ENCODE results near the gene SLAMF6.
"Not testable (repeated sequence)": the region's sequence is repeated elsewhere in the genome, so short reads cannot be mapped to it uniquely, and the experiment has no call there.

SLAMF6 gene

DNA sequence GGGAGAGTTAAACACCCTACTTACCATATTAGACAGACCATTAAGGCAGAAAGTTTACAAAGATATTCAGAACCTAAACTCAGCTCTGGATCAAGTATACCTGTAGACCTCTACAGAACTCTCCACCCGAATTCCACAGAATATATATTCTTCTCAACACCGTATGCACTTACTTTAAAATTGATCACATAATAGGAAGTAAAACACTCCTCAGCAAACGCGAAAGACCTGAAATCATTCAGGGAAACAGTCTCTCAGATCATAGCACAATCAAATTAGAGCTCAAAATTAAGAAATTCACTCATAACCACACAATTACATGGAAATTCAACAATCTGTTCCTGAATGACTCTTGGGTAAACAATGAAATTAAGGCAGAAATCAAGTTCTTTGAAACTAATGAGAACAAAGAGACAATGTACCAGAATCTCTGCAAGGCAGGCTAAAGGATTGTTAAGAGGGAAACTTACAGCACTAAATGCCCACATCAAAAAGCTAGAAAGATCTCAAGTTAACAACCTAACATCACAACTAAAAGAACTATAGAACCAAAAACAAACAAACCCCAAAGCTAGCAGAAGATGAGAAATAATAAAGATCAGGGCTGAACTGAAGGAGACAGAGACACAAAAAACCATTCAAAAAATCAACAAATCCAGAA, 37.1 kb upstream of the SLAMF6 start:
- H3K9me3 ChIP-seq (ENCODE audit: control insufficient read depth in 5 of 5, low read length in 5 of 5): peaks cover 0 to 9% (median 2%) of the 10 kb centered on the region in 5 donors
- no peak overlapping the region for H3K27ac ChIP-seq (ENCODE audit: low read depth, low read length)
- H3K4me3 ChIP-seq (ENCODE audit: low read depth in 1 of 5, low read length in 5 of 5): no peak overlapping the region
- no peaks in the 10 kb centered on the region for H3K36me3 ChIP-seq (ENCODE audit: control insufficient read depth in 5 of 5, insufficient read depth in 5 of 5, low read length in 5 of 5)
- H3K4me1 ChIP-seq (ENCODE audit: control insufficient read depth in 5 of 5, insufficient read depth in 5 of 5, low read length in 5 of 5): peaks cover 0 to 3% (median 0%) of the 10 kb centered on the region in 5 donors
- H3K27me3 ChIP-seq (ENCODE audit: control insufficient read depth in 5 of 5, insufficient read depth in 4 of 5, low read length in 5 of 5): no peaks in the 10 kb centered on the region
- H3K9ac ChIP-seq (ENCODE audit: low read length in 5 of 5): no peak overlapping the region

DNA sequence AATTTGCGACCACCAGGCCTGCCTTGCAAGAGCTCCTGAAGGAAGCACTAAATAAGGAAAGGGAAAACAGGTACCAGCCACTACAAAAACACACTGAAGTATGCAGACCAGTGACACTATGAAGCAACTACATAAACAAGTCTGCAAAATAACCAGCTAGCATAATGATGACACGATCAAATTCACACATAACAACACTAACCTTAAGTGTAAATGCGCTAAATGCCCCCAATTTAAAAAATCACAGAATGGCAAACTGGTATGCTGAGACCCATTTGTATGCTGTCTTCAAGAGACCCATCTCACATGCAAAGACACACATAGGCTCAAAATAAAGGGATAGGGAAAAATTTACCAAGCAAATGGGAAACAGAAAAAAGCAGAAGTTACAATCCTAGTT, 36.4 kb upstream of the SLAMF6 start:
- H3K27ac ChIP-seq (ENCODE audit: low read depth, low read length); H3K36me3 ChIP-seq (ENCODE audit: control insufficient read depth in 5 of 5, insufficient read depth in 5 of 5, low read length in 5 of 5); H3K27me3 ChIP-seq (ENCODE audit: control insufficient read depth in 5 of 5, insufficient read depth in 4 of 5, low read length in 5 of 5); H3K9ac ChIP-seq (ENCODE audit: low read length in 5 of 5); H3K4me3 ChIP-seq (ENCODE audit: low read depth in 1 of 5, low read length in 5 of 5); H3K4me1 ChIP-seq (ENCODE audit: control insufficient read depth in 5 of 5, insufficient read depth in 5 of 5, low read length in 5 of 5); H3K9me3 ChIP-seq (ENCODE audit: control insufficient read depth in 5 of 5, low read length in 5 of 5): not testable (repeated sequence)

DNA sequence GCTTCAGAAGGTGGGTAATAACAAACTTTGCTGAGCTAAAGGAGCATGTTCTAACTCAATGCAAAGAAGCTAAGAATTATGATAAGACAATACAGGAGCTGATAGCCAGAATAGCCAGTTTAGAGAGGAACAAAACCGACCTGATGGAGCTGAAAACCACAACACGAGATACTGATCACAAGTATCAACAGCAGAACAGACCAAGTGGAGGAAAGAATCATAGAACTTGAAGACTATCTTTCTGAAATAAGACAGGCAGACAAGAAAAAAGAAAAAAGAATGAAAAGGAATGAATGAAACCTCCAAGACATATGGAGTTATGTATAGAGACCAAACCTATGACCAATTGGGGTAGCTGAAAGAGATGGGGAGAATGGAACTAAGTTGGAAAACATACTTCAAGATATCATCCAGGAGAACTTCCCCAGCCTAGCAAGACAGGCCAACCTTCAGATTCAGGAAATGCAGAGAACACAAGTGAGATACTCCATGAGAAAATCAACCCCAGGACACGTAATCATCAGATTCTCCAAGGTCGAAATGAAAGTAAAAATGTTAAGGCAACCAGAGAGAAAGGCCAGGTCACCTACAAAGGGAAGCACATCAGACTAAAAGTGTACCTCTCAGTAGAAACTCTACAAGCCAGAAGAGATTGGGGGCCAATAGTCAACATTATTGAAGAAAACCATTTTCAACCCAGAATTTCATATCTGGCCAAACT, 35.8 kb upstream of the SLAMF6 start:
- Histone ChIP-seq H3K4me1 (ENCODE audit: control insufficient read depth in 5 of 5, insufficient read depth in 5 of 5, low read length in 5 of 5) (peaks cover 0 to 1% (median 0%) of the 10 kb centered on the region in 5 donors), H3K4me3 (ENCODE audit: low read depth in 1 of 5, low read length in 5 of 5) (no peak overlapping the region), H3K27ac (ENCODE audit: low read depth, low read length) (no peak overlapping the region), H3K36me3 (ENCODE audit: control insufficient read depth in 5 of 5, insufficient read depth in 5 of 5, low read length in 5 of 5) (no peaks in the 10 kb centered on the region), H3K9ac (ENCODE audit: low read length in 5 of 5) (no peak overlapping the region), H3K27me3 (ENCODE audit: control insufficient read depth in 5 of 5, insufficient read depth in 4 of 5, low read length in 5 of 5) (no peaks in the 10 kb centered on the region), H3K9me3 (ENCODE audit: control insufficient read depth in 5 of 5, low read length in 5 of 5) (peaks cover 0 to 9% (median 2%) of the 10 kb centered on the region in 5 donors)

DNA sequence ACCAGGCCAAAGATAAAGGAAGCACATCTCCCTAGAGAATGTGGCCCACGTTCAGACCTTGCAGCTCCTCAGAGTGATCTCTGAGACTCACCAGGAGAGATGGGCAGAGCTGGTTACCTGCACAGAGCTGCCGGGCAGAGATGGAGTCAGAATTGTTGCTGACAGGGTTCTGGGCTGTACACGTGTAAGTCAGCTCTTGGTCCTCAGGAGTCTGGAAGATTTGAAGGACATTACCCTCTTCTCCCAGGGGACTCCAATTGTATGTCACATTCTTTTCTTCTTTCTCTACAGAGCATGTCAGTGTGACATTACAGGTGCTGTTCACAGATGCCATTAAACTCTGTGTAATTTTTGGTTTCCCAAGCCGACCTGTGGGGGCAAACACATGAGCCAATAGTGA, 30.7 kb upstream of the SLAMF6 start:
- Histone ChIP-seq H3K36me3 (ENCODE audit: control insufficient read depth in 5 of 5, insufficient read depth in 5 of 5, low read length in 5 of 5) (peaks cover 0 to 25% (median 0%) of the 10 kb centered on the region in 5 donors), H3K9ac (ENCODE audit: low read length in 5 of 5) (no peak overlapping the region), H3K9me3 (ENCODE audit: control insufficient read depth in 5 of 5, low read length in 5 of 5) (no peaks in the 10 kb centered on the region), H3K27ac (ENCODE audit: low read depth, low read length) (no peak overlapping the region), H3K4me1 (ENCODE audit: control insufficient read depth in 5 of 5, insufficient read depth in 5 of 5, low read length in 5 of 5) (no peaks in the 10 kb centered on the region), H3K4me3 (ENCODE audit: low read depth in 1 of 5, low read length in 5 of 5) (no peak overlapping the region), H3K27me3 (ENCODE audit: control insufficient read depth in 5 of 5, insufficient read depth in 4 of 5, low read length in 5 of 5) (no peaks in the 10 kb centered on the region)

DNA sequence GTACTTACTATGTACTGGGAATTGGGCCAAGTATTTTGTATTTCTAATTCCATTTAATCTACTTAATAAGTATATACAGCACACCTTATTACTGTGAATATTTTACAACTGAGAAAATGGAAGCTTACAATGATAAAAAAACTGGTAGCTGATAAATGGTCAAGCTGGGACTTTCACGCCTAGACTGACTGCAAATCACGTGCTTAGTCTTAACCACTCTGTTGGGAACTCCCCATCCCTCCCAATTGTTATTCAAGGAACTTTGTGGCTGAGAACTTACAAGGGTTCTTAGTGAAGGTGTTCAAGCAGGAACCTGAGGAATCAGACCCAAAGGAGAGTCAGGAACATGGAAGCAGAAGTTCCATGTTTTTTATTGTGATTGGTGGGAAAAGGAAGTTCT, 29.4 kb upstream of the SLAMF6 start:
- H3K4me1 ChIP-seq (ENCODE audit: control insufficient read depth in 5 of 5, insufficient read depth in 5 of 5, low read length in 5 of 5): peaks cover 0 to 8% (median 0%) of the 10 kb centered on the region in 5 donors
- H3K27ac ChIP-seq (ENCODE audit: low read depth, low read length): no peak overlapping the region
- H3K27me3 ChIP-seq (ENCODE audit: control insufficient read depth in 5 of 5, insufficient read depth in 4 of 5, low read length in 5 of 5): no peaks in the 10 kb centered on the region
- H3K9me3 ChIP-seq (ENCODE audit: control insufficient read depth in 5 of 5, low read length in 5 of 5): no peaks in the 10 kb centered on the region
- peaks cover 0 to 32% (median 3%) of the 10 kb centered on the region in 5 donors for H3K36me3 ChIP-seq (ENCODE audit: control insufficient read depth in 5 of 5, insufficient read depth in 5 of 5, low read length in 5 of 5)
- no peak overlapping the region for H3K9ac ChIP-seq (ENCODE audit: low read length in 5 of 5)
- H3K4me3 ChIP-seq (ENCODE audit: low read depth in 1 of 5, low read length in 5 of 5): no peak overlapping the region

DNA sequence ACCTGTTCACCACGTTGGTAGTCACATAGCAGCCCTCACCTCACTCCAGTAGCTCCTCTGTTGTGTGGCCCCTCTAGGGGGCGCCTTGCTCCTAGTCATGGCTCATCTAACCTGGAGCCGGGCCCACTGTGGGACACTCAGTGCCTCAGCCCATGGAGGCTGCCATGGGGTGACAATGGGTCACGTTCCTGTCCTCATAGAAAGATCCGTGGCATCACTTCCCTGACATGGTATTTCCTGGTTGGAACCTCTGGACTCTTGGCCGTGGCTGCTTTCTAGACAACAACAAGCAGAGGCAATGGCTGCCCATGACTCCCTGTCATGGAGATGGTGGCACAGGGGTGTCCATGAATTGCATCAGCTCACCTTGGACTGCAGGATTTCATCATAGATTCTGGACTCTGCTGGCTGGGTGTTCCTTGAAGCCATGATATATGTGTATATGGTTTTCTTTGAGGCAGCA, 27.5 kb upstream of the SLAMF6 start:
- Histone ChIP-seq H3K36me3 (ENCODE audit: control insufficient read depth in 5 of 5, insufficient read depth in 5 of 5, low read length in 5 of 5) (peaks cover 0 to 33% (median 3%) of the 10 kb centered on the region in 5 donors), H3K4me1 (ENCODE audit: control insufficient read depth in 5 of 5, insufficient read depth in 5 of 5, low read length in 5 of 5) (peaks cover 0 to 18% (median 0%) of the 10 kb centered on the region in 5 donors), H3K27me3 (ENCODE audit: control insufficient read depth in 5 of 5, insufficient read depth in 4 of 5, low read length in 5 of 5) (no peaks in the 10 kb centered on the region), H3K27ac (ENCODE audit: low read depth, low read length) (no peak overlapping the region), H3K9ac (ENCODE audit: low read length in 5 of 5) (no peak overlapping the region), H3K4me3 (ENCODE audit: low read depth in 1 of 5, low read length in 5 of 5) (no peak overlapping the region), H3K9me3 (ENCODE audit: control insufficient read depth in 5 of 5, low read length in 5 of 5) (no peaks in the 10 kb centered on the region)

DNA sequence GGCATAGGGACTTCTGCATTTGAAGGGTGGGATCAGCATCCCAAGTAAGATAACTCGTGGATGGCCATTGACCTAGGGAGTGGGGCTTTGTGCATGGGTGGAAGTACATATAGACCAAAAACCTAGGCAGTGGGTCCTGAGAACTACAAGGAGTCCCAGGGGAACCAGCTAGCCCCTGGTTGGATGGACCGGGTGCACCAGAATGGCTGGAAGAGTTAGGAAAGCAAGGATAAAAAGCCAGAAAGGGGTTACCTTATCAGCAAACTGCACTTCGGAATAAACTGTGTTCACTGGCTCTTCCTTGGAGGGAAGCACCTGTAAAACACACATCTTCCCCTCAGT, 26.6 kb upstream of the SLAMF6 start:
- Histone ChIP-seq H3K9me3 (ENCODE audit: control insufficient read depth in 5 of 5, low read length in 5 of 5) (no peaks in the 10 kb centered on the region), H3K36me3 (ENCODE audit: control insufficient read depth in 5 of 5, insufficient read depth in 5 of 5, low read length in 5 of 5) (peaks cover 0 to 33% (median 3%) of the 10 kb centered on the region in 5 donors), H3K9ac (ENCODE audit: low read length in 5 of 5) (no peak overlapping the region), H3K4me1 (ENCODE audit: control insufficient read depth in 5 of 5, insufficient read depth in 5 of 5, low read length in 5 of 5) (peaks cover 0 to 18% (median 0%) of the 10 kb centered on the region in 5 donors), H3K27me3 (ENCODE audit: control insufficient read depth in 5 of 5, insufficient read depth in 4 of 5, low read length in 5 of 5) (no peaks in the 10 kb centered on the region), H3K27ac (ENCODE audit: low read depth, low read length) (no peak overlapping the region), H3K4me3 (ENCODE audit: low read depth in 1 of 5, low read length in 5 of 5) (no peak overlapping the region)

DNA sequence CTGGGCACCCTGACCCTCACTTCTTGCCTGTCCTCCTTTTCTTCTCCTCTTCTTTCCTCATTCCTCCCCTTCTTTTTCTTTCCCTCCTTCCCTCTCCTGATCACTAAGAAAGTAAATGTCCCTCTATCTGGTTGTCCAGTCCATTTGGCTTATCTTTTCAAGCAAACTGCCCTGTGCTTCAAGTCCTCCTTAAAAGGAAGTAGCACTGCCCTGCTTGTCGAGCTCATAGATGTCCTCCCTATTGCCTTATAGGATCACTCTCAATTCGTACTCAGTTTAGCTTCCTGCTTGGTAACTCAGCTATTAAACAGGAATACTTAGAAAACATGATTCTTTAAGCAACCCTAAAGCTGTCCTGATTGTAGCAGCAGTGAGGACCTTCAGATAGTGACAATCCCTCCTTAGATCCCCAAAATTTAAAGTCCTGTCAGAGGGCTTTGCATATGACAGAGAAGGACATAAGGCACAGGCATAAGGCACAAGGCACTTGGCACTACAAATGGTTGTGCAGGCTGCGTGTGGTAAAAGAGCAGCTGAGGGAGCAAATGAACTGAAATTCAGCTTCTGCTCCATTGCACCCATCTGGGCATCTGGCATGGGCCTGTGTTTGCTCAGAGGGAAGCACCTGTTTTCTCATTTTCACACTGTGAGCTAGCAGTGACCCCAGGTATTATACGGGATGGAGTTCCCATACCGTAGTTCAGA, 26.1 kb upstream of the SLAMF6 start:
- no peak overlapping the region for H3K27ac ChIP-seq (ENCODE audit: low read depth, low read length)
- no peak overlapping the region for H3K9ac ChIP-seq (ENCODE audit: low read length in 5 of 5)
- peaks cover 0 to 33% (median 3%) of the 10 kb centered on the region in 5 donors for H3K36me3 ChIP-seq (ENCODE audit: control insufficient read depth in 5 of 5, insufficient read depth in 5 of 5, low read length in 5 of 5)

DNA sequence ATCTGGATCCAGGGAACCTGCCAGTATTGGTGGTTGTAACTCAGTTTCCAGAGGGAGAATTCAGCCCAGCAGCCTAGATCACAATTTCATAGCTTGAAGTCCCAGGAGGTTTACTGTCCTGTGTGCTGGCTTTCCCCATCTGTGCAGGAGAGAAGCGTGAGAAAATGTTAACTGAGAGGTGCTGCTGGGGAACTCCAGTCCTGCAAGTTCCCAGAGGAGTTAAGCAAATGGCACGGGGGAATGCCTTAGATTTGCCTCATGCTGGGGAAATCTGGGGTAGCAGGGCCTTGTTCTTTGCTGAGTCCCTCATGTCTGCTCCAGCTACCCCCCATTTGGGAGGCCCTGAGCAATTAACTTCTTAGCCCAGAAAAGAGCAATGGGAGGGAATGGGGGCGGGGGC, 25.1 kb upstream of the SLAMF6 start:
- H3K9ac ChIP-seq (ENCODE audit: low read length in 5 of 5): no peak overlapping the region
- no peaks in the 10 kb centered on the region for H3K27me3 ChIP-seq (ENCODE audit: control insufficient read depth in 5 of 5, insufficient read depth in 4 of 5, low read length in 5 of 5)
- H3K4me1 ChIP-seq (ENCODE audit: control insufficient read depth in 5 of 5, insufficient read depth in 5 of 5, low read length in 5 of 5): peaks cover 0 to 18% (median 0%) of the 10 kb centered on the region in 5 donors
- H3K36me3 ChIP-seq (ENCODE audit: control insufficient read depth in 5 of 5, insufficient read depth in 5 of 5, low read length in 5 of 5): peaks cover 0 to 27% (median 3%) of the 10 kb centered on the region in 5 donors
- H3K27ac ChIP-seq (ENCODE audit: low read depth, low read length): no peak overlapping the region
- H3K4me3 ChIP-seq (ENCODE audit: low read depth in 1 of 5, low read length in 5 of 5): no peak overlapping the region
- no peaks in the 10 kb centered on the region for H3K9me3 ChIP-seq (ENCODE audit: control insufficient read depth in 5 of 5, low read length in 5 of 5)

More for the DNA sequence above, 26.1 kb upstream of the SLAMF6 start:
- Histone ChIP-seq H3K9me3 (ENCODE audit: control insufficient read depth in 5 of 5, low read length in 5 of 5) (no peaks in the 10 kb centered on the region), H3K4me1 (ENCODE audit: control insufficient read depth in 5 of 5, insufficient read depth in 5 of 5, low read length in 5 of 5) (peaks cover 0 to 18% (median 0%) of the 10 kb centered on the region in 5 donors), H3K27me3 (ENCODE audit: control insufficient read depth in 5 of 5, insufficient read depth in 4 of 5, low read length in 5 of 5) (no peaks in the 10 kb centered on the region), H3K4me3 (ENCODE audit: low read depth in 1 of 5, low read length in 5 of 5) (no peak overlapping the region)

DNA sequence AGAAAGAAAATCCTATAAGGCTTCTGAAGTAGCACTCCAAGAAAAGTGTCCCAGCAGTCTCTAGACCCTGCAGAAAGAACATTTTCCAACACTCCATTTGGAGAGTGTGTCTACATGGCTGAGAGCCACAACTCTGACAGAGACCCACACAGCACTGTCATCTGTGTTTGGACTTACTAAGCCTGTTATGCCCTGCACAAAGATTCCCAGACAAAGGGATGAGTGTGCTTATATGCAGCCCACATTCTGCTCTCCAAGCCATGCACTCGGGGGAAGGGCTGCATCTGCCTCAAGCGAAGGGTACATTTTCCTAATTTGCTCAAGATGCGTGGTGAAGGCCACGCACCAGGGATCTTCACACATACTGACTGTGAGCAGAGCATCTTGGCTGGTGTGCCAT, 24.4 kb upstream of the SLAMF6 start:
- Histone ChIP-seq H3K27ac (ENCODE audit: low read depth, low read length) (no peak overlapping the region), H3K4me3 (ENCODE audit: low read depth in 1 of 5, low read length in 5 of 5) (no peak overlapping the region), H3K4me1 (ENCODE audit: control insufficient read depth in 5 of 5, insufficient read depth in 5 of 5, low read length in 5 of 5) (peaks cover 0 to 18% (median 0%) of the 10 kb centered on the region in 5 donors), H3K9me3 (ENCODE audit: control insufficient read depth in 5 of 5, low read length in 5 of 5) (no peaks in the 10 kb centered on the region), H3K27me3 (ENCODE audit: control insufficient read depth in 5 of 5, insufficient read depth in 4 of 5, low read length in 5 of 5) (no peaks in the 10 kb centered on the region), H3K9ac (ENCODE audit: low read length in 5 of 5) (no peak overlapping the region), H3K36me3 (ENCODE audit: control insufficient read depth in 5 of 5, insufficient read depth in 5 of 5, low read length in 5 of 5) (peaks cover 0 to 22% (median 0%) of the 10 kb centered on the region in 5 donors)

All from subcutaneous abdominal adipose tissue (tissue), 5 donors.